ENCODE data around the gene PRR5L. TPM values are rescaled to one million over a fixed set of nuclear protein-coding genes. Genes with fewer than 3 reads are reported as not detected.

The PRR5L gene
- total RNA-seq: 19.0 and 25.6 TPM in 2 replicates

GRCh38 chr11:36295926-36296325 is at the start of gene PRR5L:
TSS of gene PRR5L (plus strand) at chr11:36296288. CDS start at chr11:36401122, 104,834 bp downstream.

GRCh38 chr11:36289226-36289852 is 6.7 kb upstream of the PRR5L start, which contains the start of gene COMMD9:
TSS of gene COMMD9 (minus strand) at chr11:36289424. CDS start at chr11:36289412, 12 bp downstream.

GRCh38 chr11:36509694-36510593 is 213.9 kb downstream of the PRR5L start, which contains the start of gene TRAF6:
TSS of gene TRAF6 (minus strand) at chr11:36510272. CDS start at chr11:36501515, 8,757 bp downstream.

Other genes with a start within 250 kb of the PRR5L start
- 72.6 and 83.9 TPM in 2 replicates for gene COMMD9, start 6.9 kb upstream of the PRR5L start, total RNA-seq
- gene TRAF6, start 214.0 kb downstream of the PRR5L start, total RNA-seq: 8.5 and 9.6 TPM in 2 replicates

Measured in mammary microvascular endothelial cell (primary cell).